Measurements from ENCODE around the gene ECT2L.
"Not testable (repeated sequence)": the region's sequence is repeated elsewhere in the genome, so short reads cannot be mapped to it uniquely, and the experiment has no call there.

Gene ECT2L

GRCh38 chr6:138931660-138932059, 135.8 kb downstream of the ECT2L start:
- peaks cover 25% of the 10 kb centered on the region for H3K36me3 Mint-ChIP-seq (ENCODE audit: low read depth)
- H3K4me1 Mint-ChIP-seq = no peaks in the 10 kb centered on the region
- DNase-seq = no peak
- TF ChIP-seq, protein P1, sequence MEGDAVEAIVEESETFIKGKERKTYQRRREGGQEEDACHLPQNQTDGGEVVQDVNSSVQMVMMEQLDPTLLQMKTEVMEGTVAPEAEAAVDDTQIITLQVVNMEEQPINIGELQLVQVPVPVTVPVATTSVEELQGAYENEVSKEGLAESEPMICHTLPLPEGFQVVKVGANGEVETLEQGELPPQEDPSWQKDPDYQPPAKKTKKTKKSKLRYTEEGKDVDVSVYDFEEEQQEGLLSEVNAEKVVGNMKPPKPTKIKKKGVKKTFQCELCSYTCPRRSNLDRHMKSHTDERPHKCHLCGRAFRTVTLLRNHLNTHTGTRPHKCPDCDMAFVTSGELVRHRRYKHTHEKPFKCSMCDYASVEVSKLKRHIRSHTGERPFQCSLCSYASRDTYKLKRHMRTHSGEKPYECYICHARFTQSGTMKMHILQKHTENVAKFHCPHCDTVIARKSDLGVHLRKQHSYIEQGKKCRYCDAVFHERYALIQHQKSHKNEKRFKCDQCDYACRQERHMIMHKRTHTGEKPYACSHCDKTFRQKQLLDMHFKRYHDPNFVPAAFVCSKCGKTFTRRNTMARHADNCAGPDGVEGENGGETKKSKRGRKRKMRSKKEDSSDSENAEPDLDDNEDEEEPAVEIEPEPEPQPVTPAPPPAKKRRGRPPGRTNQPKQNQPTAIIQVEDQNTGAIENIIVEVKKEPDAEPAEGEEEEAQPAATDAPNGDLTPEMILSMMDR (IDR thresholded peaks at IDR 0.05) = no peak
- peaks cover 9% of the 10 kb centered on the region for H3K9me3 Mint-ChIP-seq
- no peak overlapping the region for H3K27ac Mint-ChIP-seq
- H3K4me3 Mint-ChIP-seq = no peak overlapping the region
- H3K27me3 Mint-ChIP-seq (ENCODE audit: low read depth, poor library complexity) = no peaks in the 10 kb centered on the region

DNA sequence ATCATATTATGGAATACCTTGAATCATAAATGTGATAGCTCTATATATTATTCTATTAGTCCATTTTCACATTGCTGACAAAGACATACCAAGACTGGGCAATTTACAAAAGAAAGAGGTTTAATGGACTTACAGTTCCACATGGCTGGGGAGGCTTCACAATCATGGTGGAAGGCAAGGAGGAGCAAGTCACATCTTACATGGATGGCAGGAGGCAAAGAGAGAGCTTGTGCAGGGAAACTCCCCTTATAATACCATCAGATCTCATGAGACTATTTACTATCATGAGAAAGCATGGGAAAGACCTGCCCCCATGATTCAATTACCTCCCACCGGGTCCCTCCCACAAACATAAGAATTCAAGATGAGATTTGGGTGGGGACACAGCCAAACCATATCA, 141.0 kb downstream of the ECT2L start:
- not testable (repeated sequence) for H3K4me1 Mint-ChIP-seq; H3K4me3 Mint-ChIP-seq; DNase-seq; H3K27me3 Mint-ChIP-seq (ENCODE audit: low read depth, poor library complexity); H3K27ac Mint-ChIP-seq
- Mint-ChIP-seq H3K36me3 (ENCODE audit: low read depth) (peaks cover 74% of the 10 kb centered on the region), H3K9me3 (peaks cover 26% of the 10 kb centered on the region)

- no peak for DNase-seq
- Mint-ChIP-seq H3K4me1 (no peaks in the 10 kb centered on the region), H3K36me3 (ENCODE audit: low read depth) (peaks cover 71% of the 10 kb centered on the region), H3K27me3 (ENCODE audit: low read depth, poor library complexity) (no peaks in the 10 kb centered on the region), H3K4me3 (no peak overlapping the region), H3K27ac (no peak overlapping the region), H3K9me3 (peaks cover 3% of the 10 kb centered on the region)
- TF ChIP-seq, protein P1 (IDR thresholded peaks at IDR 0.05) = no peak
Observed at GRCh38 chr6:138943089-138943625, 147.3 kb downstream of the ECT2L start.

GRCh38 chr6:138944412-138944811, 148.5 kb downstream of the ECT2L start:
- Mint-ChIP-seq H3K4me1 (peaks cover 6% of the 10 kb centered on the region), H3K9me3 (no peaks in the 10 kb centered on the region), H3K27me3 (ENCODE audit: low read depth, poor library complexity) (no peaks in the 10 kb centered on the region), H3K4me3 (no peak overlapping the region), H3K27ac (no peak overlapping the region), H3K36me3 (ENCODE audit: low read depth) (peaks cover 59% of the 10 kb centered on the region)
- TF ChIP-seq, protein P1 (IDR thresholded peaks at IDR 0.05) = no peak
- DNase-seq = no peak

- peak; percentile 7 for DNase-seq
- Mint-ChIP-seq H3K36me3 (ENCODE audit: low read depth) (peaks cover 49% of the 10 kb centered on the region), H3K4me1 (peaks cover 11% of the 10 kb centered on the region), H3K27me3 (ENCODE audit: low read depth, poor library complexity) (no peaks in the 10 kb centered on the region), H3K9me3 (no peaks in the 10 kb centered on the region), H3K4me3 (no peak overlapping the region), H3K27ac (peak overlapping the region; percentile 48)
- TF ChIP-seq, protein P1 (IDR thresholded peaks at IDR 0.05) = peak; percentile 19
Observed at GRCh38 chr6:138945354-138945753, 149.5 kb downstream of the ECT2L start.

DNA sequence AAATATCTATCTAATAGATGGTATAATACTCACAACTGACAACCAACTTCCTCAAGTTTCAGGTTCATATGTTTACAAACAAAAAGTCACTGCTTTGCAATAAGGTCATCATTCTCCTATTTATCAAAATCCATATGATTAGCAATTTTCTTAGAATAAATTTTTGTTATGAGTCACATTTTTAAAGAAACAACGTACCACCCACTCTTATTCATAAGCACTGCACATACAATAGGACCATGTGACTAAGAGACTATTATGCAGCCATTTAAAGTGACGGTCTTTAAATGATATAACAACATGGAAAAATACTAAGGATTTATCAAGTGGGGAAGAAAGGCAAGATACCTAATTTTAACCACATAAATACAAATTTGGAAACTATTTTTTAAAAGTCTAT, 152.1 kb downstream of the ECT2L start:
- no peaks in the 10 kb centered on the region for H3K27me3 Mint-ChIP-seq (ENCODE audit: low read depth, poor library complexity)
- no peak overlapping the region for H3K27ac Mint-ChIP-seq
- H3K4me3 Mint-ChIP-seq = no peak overlapping the region
- no peaks in the 10 kb centered on the region for H3K9me3 Mint-ChIP-seq
- TF ChIP-seq, protein P1 (IDR thresholded peaks at IDR 0.05) = no peak
- peaks cover 28% of the 10 kb centered on the region for H3K36me3 Mint-ChIP-seq (ENCODE audit: low read depth)
- no peak for DNase-seq
- H3K4me1 Mint-ChIP-seq = peaks cover 11% of the 10 kb centered on the region
